GM19025 (cell line): ENCODE data around the gene UHRF1.

Experiments
- ATAC-seq: cut with Tn5 transposase; IDR thresholded peaks from one replicate; pipeline ENCODE4 v1.9.1; 2021; ENCODE audit warnings: mild to moderate bottlenecking, low read depth, moderate library complexity; ENCODE audit not compliant: unreplicated experiment

The UHRF1 gene

DNA sequence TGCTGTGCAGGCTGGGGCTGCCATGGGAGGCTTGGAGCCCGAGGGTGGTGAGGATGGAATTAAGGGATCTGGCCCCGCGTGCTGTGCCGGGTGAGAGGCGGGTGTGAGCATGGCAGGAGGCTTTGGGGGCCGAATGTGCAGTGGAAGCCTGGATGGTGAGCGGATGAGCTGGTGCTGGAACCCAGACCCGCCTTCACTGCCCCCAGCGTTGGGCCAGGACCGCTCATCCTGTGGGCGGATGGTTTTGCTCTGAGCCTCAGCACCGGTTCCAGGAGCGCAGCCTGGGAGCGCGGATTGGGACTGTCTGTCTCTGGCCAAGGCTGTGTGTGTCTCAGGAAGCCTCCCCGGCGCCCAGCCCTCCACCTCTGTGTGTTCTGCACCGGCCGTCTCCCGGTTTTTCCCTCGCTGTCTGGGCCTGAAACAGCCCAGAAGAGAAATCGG, 76.3 kb downstream of the UHRF1 start:
- no peak for ATAC-seq

DNA sequence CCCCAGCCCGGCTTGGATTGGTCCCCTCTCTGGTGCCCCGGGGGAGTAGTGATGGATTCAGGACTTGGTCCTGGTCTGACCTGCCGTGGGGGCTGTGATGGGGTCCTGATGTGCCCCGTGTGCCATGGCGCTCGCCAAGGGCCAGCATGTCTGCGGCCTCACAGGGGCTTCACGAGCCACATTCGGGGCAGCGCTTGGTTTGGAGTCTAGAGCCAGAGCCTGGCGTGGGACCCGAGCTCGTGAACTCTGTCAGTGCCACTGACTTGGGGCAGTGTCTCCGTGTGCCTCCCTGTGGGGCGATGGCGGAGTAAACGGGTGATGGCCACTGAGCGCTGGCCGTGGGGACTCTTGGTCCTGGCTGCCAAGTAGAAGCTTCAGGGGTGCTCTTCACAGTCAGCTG, 76.8 kb downstream of the UHRF1 start:
- no peak for ATAC-seq

DNA sequence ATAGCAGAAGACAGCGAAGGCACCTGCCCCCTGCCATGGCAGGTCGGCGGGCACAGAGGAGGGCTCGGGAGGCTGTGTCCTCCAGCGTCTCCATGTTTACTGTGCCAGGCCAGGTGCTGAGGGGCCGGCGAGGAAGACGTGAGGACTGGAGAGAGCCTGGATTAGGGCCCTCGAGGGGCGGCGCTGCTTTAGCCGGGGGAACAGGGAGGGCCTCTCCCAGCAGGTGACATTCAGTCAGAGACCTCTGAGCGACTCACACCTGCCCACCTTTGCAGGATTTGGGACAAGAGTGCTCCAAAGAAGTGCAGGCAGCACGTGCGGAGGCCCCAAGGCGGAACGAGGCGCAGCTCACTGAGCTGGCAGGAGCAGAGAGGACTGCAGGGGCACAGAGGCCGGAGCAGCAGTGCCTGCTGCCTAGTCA, 77.2 kb downstream of the UHRF1 start:
- no peak for ATAC-seq

DNA sequence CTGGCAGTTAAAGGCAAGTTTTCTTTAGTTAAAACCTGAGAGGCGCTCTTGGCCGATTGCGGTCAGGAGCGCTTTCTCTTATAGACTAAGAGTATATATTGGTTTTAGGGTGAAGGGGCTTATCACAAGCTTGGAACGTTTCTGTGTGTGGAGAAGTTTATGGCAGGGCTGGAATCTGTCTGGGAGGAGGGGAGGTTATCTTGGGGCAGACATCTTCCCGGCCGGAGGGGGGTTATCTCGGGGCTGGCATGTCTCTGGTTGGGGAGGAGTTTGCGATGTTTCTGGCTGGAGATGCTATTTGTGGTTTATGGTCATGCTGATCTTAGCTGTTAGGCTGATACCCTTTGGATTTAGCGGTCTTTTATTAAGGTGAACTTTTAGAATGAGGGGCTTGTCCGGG, 78.0 kb downstream of the UHRF1 start:
- ATAC-seq, result no peak

DNA sequence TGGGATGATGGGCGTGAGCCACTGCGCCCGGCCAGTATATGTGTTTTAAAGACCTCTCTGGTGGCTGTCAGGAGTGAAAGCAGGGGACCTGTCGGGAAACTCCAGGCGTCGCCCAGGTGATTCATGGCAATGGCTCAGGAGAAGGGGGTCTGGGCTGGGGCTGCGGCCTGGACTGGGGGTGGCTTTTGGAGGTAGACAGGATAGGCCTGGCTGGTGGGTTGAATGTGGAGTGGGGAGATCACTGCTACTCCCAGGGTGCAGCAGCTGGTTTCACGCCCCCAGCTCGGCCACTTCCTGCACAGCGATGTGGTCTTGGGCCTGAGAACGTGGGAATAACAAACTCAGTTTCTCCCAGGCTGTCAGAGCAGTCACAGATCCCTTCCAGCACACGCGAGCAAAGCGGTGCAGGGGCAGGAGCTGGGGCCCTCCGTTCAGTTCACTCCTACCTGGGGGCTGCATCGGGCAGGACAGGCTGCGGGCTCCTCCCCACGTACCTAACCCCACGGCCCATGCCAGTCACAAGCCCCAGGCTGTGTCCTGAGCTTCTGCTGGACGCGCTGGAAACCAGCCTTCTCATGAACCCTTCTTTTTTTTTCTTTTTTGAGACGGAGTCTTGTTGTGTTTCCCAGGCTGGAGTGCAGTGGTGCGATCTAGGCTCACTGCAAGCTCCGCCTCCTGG, 78.5 kb downstream of the UHRF1 start:
- no peak for ATAC-seq

DNA sequence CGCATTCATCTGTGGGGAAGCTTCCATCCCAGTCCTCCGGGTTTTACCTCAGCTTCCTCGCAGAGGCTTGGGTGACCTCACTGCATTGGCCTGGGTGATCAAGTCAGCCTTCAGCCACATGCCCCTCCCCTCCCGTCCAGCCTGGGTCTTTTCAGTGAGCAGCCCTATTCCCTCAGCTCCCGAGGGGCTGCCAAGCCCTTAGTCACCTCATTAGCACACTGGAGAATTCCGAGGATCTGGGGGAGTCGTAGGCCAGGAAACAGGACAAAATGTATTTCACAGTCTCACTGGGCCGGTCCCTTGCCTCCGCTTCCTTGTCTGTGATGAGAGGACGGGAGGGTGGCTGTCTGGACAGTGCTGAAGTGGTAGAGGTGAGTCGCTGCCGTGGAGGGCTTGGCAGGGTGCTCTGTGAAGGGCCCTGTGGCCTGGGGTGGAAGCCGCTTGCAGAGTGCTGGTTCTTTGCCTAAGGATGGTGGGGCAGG, 79.5 kb downstream of the UHRF1 start:
- ATAC-seq, result no peak

DNA sequence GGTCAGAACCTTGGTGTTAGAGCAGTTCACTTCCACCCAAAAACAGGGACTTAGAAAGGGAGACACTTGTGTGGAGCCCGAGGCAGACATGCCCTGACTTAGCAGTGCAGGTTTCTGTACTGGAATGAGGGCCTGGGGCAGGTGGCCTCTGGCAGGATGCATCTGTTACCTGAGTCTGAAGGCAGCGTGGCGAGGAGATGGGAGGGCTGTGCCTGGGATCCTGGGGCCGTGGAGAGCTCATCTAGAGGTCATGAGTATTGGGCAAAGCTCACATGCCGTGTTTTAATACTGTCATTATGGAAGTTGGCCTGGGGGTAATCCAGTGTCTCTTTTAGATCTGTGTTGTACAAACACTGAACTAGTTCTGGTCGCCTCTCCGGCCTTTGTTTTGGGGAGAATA, 81.0 kb downstream of the UHRF1 start:
- ATAC-seq, result no peak

DNA sequence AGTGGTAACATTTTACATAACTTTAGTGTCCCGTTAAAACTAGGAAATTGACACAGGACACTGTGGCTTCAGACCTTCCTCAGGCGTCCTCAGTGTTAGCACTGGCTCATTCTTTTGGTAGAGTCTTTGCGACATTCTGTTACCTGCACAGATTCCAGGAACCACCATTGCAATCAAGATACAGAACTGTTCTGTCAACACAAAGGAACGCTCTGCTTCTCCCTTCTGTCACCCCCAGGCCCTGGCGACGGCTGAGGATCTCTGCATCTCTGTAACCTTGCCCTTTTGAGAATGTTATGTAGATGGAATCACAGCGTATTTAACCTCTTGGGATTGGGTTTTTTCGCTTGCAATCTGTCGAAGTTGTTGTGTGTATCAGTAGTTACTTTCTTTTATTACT, 82.2 kb downstream of the UHRF1 start:
- ATAC-seq, result no peak

DNA sequence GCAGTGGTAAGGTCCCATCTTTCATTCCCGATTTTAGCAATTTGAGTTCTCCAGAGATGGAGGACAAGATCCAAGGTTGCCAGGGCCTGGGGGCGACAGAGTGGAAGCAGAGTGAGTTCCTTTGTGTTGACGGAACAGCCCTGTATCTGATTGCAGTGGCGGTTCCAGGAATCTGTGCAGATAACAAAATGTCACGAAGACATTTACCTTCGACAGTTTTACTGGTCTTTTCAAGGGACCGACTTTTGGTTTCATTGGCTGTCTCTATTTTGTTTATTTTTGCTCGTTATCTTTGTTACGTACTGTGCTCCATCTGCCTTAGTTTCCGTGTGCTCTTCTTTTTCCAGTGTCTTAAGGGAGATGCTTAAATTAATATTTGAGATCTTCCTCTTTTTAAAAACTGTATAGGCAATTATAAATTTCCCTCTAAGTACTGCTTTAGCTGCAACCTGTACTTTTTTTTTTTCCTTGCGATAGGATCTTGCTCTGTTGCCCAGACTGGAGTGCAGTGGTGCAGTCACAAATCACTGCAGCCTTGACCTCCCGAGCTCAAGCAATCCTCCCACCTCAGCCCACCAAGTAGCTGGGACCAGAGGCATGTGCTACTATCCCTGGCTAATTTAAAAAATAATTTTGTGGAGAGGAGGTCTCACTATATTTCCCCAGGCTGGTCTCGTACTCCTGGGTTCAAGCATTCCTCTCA, 82.8 kb downstream of the UHRF1 start:
- ATAC-seq, result no peak

DNA sequence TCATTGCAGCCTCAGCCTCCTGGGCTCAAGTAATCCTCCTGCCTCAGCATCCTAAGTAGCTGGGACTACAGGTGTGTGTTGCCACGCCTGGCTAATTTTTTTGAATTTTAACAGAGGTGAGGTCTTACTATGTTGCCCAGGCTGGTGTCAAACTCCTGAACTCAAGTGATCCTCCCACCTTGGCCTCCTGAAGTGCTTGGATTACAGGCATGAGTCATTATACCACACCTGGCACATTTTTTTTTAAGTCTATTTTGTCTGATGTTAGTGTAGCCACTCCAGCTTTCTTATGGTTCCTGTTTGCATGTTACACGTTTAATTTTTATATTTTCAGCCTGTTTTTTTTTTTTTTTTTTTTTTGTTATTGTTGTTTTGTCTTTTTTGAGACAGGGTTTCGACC, 84.4 kb downstream of the UHRF1 start:
- ATAC-seq, result no peak

DNA sequence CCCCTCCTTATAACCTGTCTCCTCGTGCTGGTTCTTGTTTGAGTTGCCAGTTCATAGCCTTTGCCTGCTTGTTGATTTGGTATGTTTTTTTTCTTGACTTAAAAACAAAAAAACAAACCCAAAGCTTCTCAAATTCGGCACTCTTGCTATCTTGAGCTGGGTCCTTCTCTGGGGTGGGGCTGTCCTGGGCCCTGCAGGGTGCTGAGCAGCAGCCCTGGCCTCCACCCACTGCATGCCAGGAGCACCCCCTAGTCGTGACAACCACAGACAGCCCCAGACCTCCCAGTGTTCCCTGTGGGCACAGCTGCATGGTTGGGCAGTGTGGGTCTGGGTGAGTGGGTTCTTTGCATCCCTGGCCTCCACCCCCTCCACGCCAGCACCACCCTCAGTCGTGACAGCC, 87.4 kb downstream of the UHRF1 start:
- no peak for ATAC-seq

DNA sequence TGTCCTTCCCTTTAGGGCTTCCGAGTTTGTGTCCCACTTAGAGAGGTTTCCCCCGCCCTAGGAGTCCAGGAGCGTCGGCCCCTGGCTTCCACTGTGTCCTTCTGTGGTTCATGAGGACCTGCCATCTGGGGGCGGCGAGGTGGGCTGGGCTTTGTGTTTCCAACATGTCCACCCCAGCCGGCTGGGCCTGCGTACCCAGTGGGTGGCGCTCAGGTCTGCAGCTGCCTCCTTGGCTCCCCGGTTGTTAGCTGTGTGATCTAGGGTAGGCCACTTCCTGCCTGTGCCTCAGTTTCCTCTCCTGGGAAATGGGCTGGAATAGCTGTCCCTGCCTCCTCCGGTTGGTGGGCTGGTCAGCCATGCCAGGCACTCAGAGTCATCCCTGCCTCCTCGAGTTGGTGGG, 88.0 kb downstream of the UHRF1 start:
- ATAC-seq, result no peak

DNA sequence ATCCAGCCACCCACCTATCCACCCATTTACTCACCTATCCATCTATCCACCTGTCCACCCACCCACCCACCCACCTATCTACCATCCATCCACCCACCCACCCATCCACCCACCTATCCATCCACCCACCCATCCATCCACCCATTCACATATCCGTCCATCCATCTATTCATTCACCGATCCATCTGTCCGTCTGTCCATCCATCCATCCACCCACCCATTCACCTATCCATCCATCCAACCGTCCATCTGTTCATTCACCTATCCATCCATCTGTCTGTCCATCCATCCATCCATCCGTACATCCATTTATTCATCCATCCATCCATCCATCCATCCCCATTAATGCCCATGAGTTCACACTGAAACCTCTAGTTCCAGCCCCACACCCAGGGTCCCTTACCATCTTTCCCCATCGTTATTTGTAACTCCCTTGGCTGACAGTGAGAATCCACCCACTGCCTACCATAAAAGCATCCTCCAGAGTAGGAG, 90.9 kb downstream of the UHRF1 start:
- ATAC-seq, result no peak

DNA sequence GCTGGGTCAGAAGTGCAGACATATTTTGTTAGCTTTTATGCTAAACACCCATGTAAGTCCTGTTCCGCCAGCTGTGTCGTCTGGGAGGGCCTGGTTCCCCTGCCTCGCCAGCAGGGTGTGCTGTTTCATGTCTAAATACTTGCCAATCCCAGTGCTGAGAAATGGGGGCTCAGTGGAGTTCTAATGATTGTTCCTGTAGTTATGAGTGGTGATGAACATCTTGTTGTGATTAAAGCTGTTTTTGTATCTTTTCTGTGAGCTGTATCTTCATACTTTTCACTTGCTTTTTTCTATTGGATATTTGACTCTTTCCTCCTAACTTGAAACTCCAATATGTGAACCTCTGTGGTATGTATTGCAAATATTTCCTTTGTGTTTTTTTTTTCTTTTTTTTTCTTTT, 92.3 kb downstream of the UHRF1 start:
- ATAC-seq, result no peak

DNA sequence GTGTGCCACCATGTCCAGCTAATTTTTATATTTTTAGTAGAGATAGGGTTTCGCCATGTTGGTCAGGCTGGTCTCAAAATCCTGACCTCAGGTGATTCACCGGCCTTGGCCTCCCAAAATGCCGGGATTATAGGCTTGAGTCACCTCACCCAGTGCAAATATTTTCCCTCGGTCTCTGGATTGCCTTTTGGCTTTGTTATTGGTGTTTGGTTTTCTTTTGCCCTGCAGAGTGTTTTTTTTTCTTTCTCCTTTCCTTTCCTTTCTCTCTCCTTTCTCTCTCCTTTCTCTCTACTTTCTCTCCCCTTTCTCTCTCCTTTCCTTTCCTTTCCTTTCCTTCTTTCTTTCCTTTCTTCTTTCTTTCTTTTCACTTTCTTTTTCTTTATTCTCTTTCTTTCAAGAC, 92.8 kb downstream of the UHRF1 start:
- no peak for ATAC-seq

DNA sequence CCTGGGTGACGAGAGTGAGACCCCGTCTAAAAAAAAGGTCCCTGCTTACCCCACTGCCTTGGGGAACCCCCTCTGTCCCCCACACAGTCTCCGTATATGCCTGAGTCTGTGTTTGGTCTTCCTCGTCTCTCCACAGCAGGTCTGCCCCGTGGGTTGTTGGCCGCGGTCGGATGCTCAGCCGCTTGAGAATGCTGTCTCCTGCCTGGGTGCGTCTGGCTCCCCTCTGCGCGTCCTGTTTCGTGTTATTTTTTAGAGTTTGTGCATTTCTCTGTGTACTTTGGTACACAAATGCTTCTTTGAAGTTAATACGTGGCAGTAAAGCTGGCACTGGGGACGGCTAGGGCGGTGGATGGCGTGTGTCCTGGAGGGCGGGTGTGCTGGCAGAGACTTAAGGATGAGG, 94.5 kb downstream of the UHRF1 start:
- ATAC-seq, result no peak

DNA sequence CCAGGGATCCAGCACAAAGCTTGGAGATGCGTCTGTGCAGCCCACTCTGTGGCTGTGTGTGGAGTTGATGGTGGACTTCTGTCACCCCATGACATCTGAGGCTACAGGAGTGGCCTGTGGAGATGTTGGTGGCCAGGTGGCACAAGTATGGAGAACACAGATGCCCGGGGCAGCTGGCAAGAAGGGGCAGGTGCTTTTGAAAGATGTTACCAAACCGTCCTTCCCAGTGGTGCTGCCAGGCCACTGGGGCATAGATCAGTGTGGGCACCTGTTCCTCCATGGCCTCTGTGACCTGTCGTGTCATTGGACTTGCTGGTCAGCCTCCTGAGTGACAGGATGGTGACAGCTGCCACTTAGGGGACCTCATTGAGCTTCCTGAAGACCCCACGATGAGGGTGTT, 95.8 kb downstream of the UHRF1 start:
- no peak for ATAC-seq

DNA sequence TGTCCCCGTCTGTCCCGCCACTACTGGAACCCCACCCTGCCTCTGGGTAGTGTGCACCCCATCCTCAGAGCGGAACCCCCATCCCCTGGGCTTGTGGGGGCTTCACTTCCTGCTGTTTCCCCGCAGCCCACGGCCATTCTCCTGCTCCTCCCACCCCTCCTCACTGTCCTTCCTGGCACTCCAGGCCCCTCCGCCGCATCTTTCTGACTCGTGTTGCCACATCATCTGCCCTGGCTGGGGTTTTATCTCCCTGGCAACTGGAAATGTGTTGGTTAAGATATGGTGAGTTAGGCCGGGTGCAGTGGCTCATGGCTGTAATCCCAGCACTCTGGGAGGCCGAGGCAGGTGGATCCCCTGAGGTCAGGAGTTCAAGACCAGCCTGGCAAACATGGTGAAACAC, 96.9 kb downstream of the UHRF1 start:
- ATAC-seq, result no peak

DNA sequence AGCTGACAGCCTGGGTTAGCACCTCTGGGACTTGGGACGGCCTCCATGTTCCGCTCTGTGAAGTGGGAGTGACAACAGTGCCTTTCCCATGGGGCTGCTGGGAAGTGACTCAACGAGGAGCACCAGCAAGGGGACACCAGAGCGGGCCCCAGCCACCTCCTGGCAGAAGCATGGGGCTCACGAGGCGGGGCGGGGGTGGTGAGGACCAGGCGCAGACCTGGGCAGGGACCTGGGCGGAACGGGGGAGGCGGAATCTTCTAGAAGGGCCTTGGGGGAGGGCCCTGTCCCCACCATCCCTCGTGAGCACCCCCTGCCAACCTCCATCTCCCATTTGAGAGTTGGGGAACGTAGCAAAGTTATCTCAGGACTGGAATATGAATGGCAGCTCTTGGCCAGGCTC, 97.5 kb downstream of the UHRF1 start:
- ATAC-seq, result no peak
